ENCODE results near the gene CFAP74. TPM values are rescaled to one million over a fixed set of nuclear protein-coding genes. Genes with fewer than 3 reads are reported as not detected.
A peak's percentile ranks its signal among the peaks of the same experiment; 100 is the strongest.

The CFAP74 gene
- total and polyA plus RNA-seq, 2 of the 13 experiments (the other 11 are each of a cell fraction or from before 2014, with no cell fraction given), result 0.27 to 0.62 TPM

DNA sequence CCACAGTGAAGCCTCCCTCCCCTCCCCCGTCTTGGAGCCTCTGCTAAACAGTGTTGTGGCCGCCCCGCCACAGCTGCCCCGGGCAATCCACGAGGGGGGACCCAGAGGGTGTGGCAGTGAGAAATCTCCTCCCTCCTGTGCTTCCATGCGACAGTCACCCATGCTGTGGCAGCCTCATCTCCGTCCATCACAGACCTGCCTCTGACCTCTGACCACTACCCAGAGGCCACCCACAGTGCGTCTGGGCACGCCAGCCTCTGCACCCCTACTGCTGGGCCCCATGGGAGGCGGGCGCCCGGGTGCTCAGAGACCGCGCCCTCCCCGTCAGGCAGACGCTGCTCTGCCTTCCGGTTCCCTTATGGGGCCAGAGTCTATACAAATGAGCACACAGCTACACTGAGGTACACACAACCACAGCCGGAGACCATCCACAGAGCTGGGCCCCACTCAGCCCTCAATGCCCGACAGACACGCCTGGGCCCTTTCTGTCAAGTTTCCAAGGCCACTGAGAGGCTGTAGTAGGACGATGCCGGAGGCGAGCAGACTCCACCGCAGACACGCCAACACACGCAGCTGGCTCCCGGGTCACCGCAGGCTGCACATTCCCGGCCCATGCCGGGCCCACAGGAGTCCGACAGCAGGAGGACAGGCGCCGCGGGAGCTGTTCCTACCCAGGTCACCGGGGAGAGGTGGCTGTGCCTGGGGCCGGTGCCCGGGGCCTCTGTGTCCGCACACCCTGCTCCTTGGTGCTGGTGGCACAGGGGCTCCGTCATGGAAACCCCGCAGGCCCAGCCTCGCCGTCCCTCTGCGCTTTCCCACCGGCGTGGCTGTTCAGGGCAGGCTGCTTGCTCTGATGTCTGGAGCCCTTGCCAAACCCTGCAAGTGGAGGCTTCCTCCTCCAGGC, 60.6 kb downstream of the CFAP74 start (continued):
- TF ChIP-seq, protein P1, sequence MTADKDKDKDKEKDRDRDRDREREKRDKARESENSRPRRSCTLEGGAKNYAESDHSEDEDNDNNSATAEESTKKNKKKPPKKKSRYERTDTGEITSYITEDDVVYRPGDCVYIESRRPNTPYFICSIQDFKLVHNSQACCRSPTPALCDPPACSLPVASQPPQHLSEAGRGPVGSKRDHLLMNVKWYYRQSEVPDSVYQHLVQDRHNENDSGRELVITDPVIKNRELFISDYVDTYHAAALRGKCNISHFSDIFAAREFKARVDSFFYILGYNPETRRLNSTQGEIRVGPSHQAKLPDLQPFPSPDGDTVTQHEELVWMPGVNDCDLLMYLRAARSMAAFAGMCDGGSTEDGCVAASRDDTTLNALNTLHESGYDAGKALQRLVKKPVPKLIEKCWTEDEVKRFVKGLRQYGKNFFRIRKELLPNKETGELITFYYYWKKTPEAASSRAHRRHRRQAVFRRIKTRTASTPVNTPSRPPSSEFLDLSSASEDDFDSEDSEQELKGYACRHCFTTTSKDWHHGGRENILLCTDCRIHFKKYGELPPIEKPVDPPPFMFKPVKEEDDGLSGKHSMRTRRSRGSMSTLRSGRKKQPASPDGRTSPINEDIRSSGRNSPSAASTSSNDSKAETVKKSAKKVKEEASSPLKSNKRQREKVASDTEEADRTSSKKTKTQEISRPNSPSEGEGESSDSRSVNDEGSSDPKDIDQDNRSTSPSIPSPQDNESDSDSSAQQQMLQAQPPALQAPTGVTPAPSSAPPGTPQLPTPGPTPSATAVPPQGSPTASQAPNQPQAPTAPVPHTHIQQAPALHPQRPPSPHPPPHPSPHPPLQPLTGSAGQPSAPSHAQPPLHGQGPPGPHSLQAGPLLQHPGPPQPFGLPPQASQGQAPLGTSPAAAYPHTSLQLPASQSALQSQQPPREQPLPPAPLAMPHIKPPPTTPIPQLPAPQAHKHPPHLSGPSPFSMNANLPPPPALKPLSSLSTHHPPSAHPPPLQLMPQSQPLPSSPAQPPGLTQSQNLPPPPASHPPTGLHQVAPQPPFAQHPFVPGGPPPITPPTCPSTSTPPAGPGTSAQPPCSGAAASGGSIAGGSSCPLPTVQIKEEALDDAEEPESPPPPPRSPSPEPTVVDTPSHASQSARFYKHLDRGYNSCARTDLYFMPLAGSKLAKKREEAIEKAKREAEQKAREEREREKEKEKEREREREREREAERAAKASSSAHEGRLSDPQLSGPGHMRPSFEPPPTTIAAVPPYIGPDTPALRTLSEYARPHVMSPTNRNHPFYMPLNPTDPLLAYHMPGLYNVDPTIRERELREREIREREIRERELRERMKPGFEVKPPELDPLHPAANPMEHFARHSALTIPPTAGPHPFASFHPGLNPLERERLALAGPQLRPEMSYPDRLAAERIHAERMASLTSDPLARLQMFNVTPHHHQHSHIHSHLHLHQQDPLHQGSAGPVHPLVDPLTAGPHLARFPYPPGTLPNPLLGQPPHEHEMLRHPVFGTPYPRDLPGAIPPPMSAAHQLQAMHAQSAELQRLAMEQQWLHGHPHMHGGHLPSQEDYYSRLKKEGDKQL (CRISPR knock-in tag; IDR thresholded peaks at IDR 0.05; ENCODE audit: low read depth), result 0 out of 2 replicates have a peak, but pooled peaks have one; percentile 53
- TF ChIP-seq ZFP41 (CRISPR knock-in tag; IDR thresholded peaks at IDR 0.05; ENCODE audit: borderline replicate concordance), result no peak; the same call in 1 of the 2 replicates
- TF ChIP-seq, protein P2, sequence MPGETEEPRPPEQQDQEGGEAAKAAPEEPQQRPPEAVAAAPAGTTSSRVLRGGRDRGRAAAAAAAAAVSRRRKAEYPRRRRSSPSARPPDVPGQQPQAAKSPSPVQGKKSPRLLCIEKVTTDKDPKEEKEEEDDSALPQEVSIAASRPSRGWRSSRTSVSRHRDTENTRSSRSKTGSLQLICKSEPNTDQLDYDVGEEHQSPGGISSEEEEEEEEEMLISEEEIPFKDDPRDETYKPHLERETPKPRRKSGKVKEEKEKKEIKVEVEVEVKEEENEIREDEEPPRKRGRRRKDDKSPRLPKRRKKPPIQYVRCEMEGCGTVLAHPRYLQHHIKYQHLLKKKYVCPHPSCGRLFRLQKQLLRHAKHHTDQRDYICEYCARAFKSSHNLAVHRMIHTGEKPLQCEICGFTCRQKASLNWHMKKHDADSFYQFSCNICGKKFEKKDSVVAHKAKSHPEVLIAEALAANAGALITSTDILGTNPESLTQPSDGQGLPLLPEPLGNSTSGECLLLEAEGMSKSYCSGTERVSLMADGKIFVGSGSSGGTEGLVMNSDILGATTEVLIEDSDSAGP (CRISPR knock-in tag; IDR thresholded peaks at IDR 0.05; ENCODE audit: borderline replicate concordance), result peak; percentile 69
- TF ChIP-seq RBAK (CRISPR knock-in tag; IDR thresholded peaks at IDR 0.05), result no peak
- TF ChIP-seq LCORL (IDR thresholded peaks at IDR 0.05), result no peak
- peak; percentile 87 for TF ChIP-seq LCORL (CRISPR knock-in tag; IDR thresholded peaks at IDR 0.05)
- TF ChIP-seq ATF1 (CRISPR knock-in tag; IDR thresholded peaks at IDR 0.05), result no peak
- TF ChIP-seq, protein P3, sequence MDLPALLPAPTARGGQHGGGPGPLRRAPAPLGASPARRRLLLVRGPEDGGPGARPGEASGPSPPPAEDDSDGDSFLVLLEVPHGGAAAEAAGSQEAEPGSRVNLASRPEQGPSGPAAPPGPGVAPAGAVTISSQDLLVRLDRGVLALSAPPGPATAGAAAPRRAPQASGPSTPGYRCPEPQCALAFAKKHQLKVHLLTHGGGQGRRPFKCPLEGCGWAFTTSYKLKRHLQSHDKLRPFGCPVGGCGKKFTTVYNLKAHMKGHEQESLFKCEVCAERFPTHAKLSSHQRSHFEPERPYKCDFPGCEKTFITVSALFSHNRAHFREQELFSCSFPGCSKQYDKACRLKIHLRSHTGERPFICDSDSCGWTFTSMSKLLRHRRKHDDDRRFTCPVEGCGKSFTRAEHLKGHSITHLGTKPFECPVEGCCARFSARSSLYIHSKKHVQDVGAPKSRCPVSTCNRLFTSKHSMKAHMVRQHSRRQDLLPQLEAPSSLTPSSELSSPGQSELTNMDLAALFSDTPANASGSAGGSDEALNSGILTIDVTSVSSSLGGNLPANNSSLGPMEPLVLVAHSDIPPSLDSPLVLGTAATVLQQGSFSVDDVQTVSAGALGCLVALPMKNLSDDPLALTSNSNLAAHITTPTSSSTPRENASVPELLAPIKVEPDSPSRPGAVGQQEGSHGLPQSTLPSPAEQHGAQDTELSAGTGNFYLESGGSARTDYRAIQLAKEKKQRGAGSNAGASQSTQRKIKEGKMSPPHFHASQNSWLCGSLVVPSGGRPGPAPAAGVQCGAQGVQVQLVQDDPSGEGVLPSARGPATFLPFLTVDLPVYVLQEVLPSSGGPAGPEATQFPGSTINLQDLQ (CRISPR knock-in tag; IDR thresholded peaks at IDR 0.05), result peak; percentile 37; the same call in 1 of the 2 replicates
- peak; percentile 26; the same call in 1 of the 2 replicates for TF ChIP-seq STAG1 (CRISPR knock-in tag; IDR thresholded peaks at IDR 0.05)
- TF ChIP-seq BORCS8-MEF2B (CRISPR knock-in tag; IDR thresholded peaks at IDR 0.05), result peak; percentile 51
- no peak for TF ChIP-seq ZNF562 (CRISPR knock-in tag; IDR thresholded peaks at IDR 0.05; ENCODE audit: borderline replicate concordance)
- TF ChIP-seq, protein P4, sequence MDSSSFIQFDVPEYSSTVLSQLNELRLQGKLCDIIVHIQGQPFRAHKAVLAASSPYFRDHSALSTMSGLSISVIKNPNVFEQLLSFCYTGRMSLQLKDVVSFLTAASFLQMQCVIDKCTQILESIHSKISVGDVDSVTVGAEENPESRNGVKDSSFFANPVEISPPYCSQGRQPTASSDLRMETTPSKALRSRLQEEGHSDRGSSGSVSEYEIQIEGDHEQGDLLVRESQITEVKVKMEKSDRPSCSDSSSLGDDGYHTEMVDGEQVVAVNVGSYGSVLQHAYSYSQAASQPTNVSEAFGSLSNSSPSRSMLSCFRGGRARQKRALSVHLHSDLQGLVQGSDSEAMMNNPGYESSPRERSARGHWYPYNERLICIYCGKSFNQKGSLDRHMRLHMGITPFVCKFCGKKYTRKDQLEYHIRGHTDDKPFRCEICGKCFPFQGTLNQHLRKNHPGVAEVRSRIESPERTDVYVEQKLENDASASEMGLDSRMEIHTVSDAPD (CRISPR knock-in tag; IDR thresholded peaks at IDR 0.05), result 0 out of 2 replicates have a peak, but pooled peaks have one; percentile 49

Measured in HepG2 (cell line).